Measurements from ENCODE around the gene CCDC71. TPM values are rescaled to one million over a fixed set of nuclear protein-coding genes. Genes with fewer than 3 reads are reported as not detected.

The CCDC71 gene
- total and polyA plus RNA-seq, 2 donors (not counting 3 experiments of a cell fraction or from before 2014, with no cell fraction given), result 23.5 to 41.6 TPM

GRCh38 chr3:49183873-49184272 lies 17.7 kb upstream of the CCDC71 start:
- TF ChIP-seq POLR2AphosphoS5 (IDR thresholded peaks at IDR 0.05; ENCODE audit: insufficient read depth, low read depth, low read length) (no peak), FOS (IDR thresholded peaks at IDR 0.05; ENCODE audit: borderline replicate concordance, insufficient read depth, low read length) (no peak), MAX (IDR thresholded peaks at IDR 0.05; ENCODE audit: insufficient read depth, insufficient read length) (no peak)
- BruUV-seq (replicated peaks), result no TSS peak
- Histone ChIP-seq H3K9me1 (replicated peaks; ENCODE audit: control insufficient read depth, extremely low read depth, insufficient read depth, low read length) (no peaks in the 10 kb centered on the region), H3K79me2 (ENCODE audit: control insufficient read depth, insufficient read depth, low read length) (no peaks in the 10 kb centered on the region), H3K4me1 (ENCODE audit: control insufficient read depth, extremely low read depth, insufficient read depth, low read length) (no peaks in the 10 kb centered on the region), H4K20me1 (replicated peaks; ENCODE audit: control insufficient read depth, extremely low read depth, insufficient read depth, low read length) (no peaks in the 10 kb centered on the region), H2AFZ (ENCODE audit: low read depth, low read length) (no peak overlapping the region), H3K9me3 (replicated peaks; ENCODE audit: control insufficient read depth, insufficient read depth, low read length) (no peaks in the 10 kb centered on the region), H3K27ac (ENCODE audit: insufficient read depth, low read depth, low read length) (no peak overlapping the region), H3K4me2 (ENCODE audit: insufficient read depth, low read length) (no peak overlapping the region), H3K4me3 (replicated peaks in 1 of 3; ENCODE audit: insufficient read depth in 1 of 3, low read depth in 1 of 3, low read length in 3 of 3) (no peak overlapping the region), H3K9ac (replicated peaks; ENCODE audit: extremely low read depth, insufficient read depth, low read length) (no peak overlapping the region), H3K27me3 (ENCODE audit: control insufficient read depth in 2 of 2, insufficient read depth in 2 of 2, low read length in 2 of 2) (no peaks in the 10 kb centered on the region), H3K36me3 (ENCODE audit: control insufficient read depth in 2 of 2, extremely low read depth in 1 of 2, insufficient read depth in 2 of 2, low read length in 2 of 2) (no peaks in the 10 kb centered on the region)
- no peak for FAIRE-seq
- DNase-seq (ENCODE audit: low read depth, low spot score), result no peak
- dilution Hi-C loops (cut with MboI; ENCODE audit: extremely low pct_ligation_motif_present, low sequenced_read_pairs), result no loop called here
- CTCF ChIA-PET, result interaction anchor here (1.9 to 2.4 kb wide), 2 partner anchors 13 to 15 kb away, joined by 5 to 6 read pairs; partner anchors contain the start of gene KLHDC8B
- POLR2A ChIA-PET, result no interaction called here
- intact Hi-C loops (cut with micrococcal nuclease), result no loop called here

- Histone ChIP-seq H4K20me1 (replicated peaks; ENCODE audit: control insufficient read depth, extremely low read depth, insufficient read depth, low read length) (no peaks in the 10 kb centered on the region), H3K4me3 (replicated peaks in 1 of 3; ENCODE audit: insufficient read depth in 1 of 3, low read depth in 1 of 3, low read length in 3 of 3) (no peak overlapping the region), H3K79me2 (ENCODE audit: control insufficient read depth, insufficient read depth, low read length) (no peaks in the 10 kb centered on the region), H3K9me1 (replicated peaks; ENCODE audit: control insufficient read depth, extremely low read depth, insufficient read depth, low read length) (no peaks in the 10 kb centered on the region), H2AFZ (ENCODE audit: low read depth, low read length) (no peak overlapping the region), H3K9ac (replicated peaks; ENCODE audit: extremely low read depth, insufficient read depth, low read length) (no peak overlapping the region), H3K27me3 (ENCODE audit: control insufficient read depth in 2 of 2, insufficient read depth in 2 of 2, low read length in 2 of 2) (no peaks in the 10 kb centered on the region), H3K4me2 (ENCODE audit: insufficient read depth, low read length) (no peak overlapping the region), H3K36me3 (ENCODE audit: control insufficient read depth in 2 of 2, extremely low read depth in 1 of 2, insufficient read depth in 2 of 2, low read length in 2 of 2) (no peaks in the 10 kb centered on the region), H3K27ac (ENCODE audit: insufficient read depth, low read depth, low read length) (no peak overlapping the region), H3K9me3 (replicated peaks; ENCODE audit: control insufficient read depth, insufficient read depth, low read length) (no peaks in the 10 kb centered on the region), H3K4me1 (ENCODE audit: control insufficient read depth, extremely low read depth, insufficient read depth, low read length) (no peaks in the 10 kb centered on the region)
- CTCF ChIA-PET, result interaction anchor here (1.0 to 2.4 kb wide), 3 partner anchors 12 to 24 kb away, joined by 3 to 6 read pairs (median 5); partner anchors contain the start of gene KLHDC8B
- FAIRE-seq (no peak), DNase-seq (ENCODE audit: low read depth, low spot score) (no peak)
- no TSS peak for BruUV-seq (replicated peaks)
- dilution Hi-C loops (cut with MboI; ENCODE audit: extremely low pct_ligation_motif_present, low sequenced_read_pairs), result no loop called here
- POLR2A ChIA-PET, result no interaction called here
- TF ChIP-seq MAX (IDR thresholded peaks at IDR 0.05; ENCODE audit: insufficient read depth, insufficient read length) (no peak), EZH2 (IDR thresholded peaks at IDR 0.05; ENCODE audit: borderline replicate concordance, low read depth, low read length, severe bottlenecking) (no peak), POLR2A (IDR thresholded peaks at IDR 0.05; ENCODE audit: low read depth, low read length) (no peak), JUN (IDR thresholded peaks at IDR 0.05; ENCODE audit: borderline replicate concordance, insufficient read depth, insufficient read length, low read depth) (no peak), FOS (IDR thresholded peaks at IDR 0.05; ENCODE audit: borderline replicate concordance, insufficient read depth, low read length) (no peak), POLR2AphosphoS5 (IDR thresholded peaks at IDR 0.05; ENCODE audit: insufficient read depth, low read depth, low read length) (no peak), GATA2 (IDR thresholded peaks at IDR 0.05; ENCODE audit: insufficient read depth, insufficient read length, low read depth, low read length) (no peak), MYC (IDR thresholded peaks at IDR 0.05; ENCODE audit: low read depth, low read length) (no peak)
- TF ChIP-seq, protein P1, sequence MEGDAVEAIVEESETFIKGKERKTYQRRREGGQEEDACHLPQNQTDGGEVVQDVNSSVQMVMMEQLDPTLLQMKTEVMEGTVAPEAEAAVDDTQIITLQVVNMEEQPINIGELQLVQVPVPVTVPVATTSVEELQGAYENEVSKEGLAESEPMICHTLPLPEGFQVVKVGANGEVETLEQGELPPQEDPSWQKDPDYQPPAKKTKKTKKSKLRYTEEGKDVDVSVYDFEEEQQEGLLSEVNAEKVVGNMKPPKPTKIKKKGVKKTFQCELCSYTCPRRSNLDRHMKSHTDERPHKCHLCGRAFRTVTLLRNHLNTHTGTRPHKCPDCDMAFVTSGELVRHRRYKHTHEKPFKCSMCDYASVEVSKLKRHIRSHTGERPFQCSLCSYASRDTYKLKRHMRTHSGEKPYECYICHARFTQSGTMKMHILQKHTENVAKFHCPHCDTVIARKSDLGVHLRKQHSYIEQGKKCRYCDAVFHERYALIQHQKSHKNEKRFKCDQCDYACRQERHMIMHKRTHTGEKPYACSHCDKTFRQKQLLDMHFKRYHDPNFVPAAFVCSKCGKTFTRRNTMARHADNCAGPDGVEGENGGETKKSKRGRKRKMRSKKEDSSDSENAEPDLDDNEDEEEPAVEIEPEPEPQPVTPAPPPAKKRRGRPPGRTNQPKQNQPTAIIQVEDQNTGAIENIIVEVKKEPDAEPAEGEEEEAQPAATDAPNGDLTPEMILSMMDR (IDR thresholded peaks at IDR 0.05; ENCODE audit: extremely low read depth in 1 of 2, insufficient read depth in 1 of 2, low read depth in 1 of 2, low read length in 2 of 2), result no peak
- intact Hi-C loops (cut with micrococcal nuclease), result no loop called here
Observed at GRCh38 chr3:49182682-49183081, 16.6 kb upstream of the CCDC71 start.
